Activated B cell treated with CpG ODN at 0.5 μM for 24 hours (primary cell): Measurements from ENCODE around the gene ANKRD62. TPM values are rescaled to one million over a fixed set of nuclear protein-coding genes. Genes with fewer than 3 reads are reported as not detected.

Experiments used
- ATAC-seq: fragments of 200-7000 bp; cut with Tn5 transposase; one replicate; pipeline ENCODE4 v1.10.0; 2021; ENCODE audit warnings: low read depth, mild to moderate bottlenecking, moderate library complexity
- CTCF ChIA-PET: fragments of 350-600 bp; sonication (Branson Sonifier 250); formaldehyde crosslinking; loops from one replicate; lab custom pipeline; 2021; ENCODE audit warnings: antibody characterized with exemption; lab: Charles Lee
- POLR2A ChIA-PET: fragments of 350-600 bp; sonication (Branson Sonifier 250); formaldehyde crosslinking; loops from one replicate; lab custom pipeline; 2021; ENCODE audit warnings: antibody characterized with exemption; lab: Charles Lee
- DNase-seq: peaks from one replicate; pipeline ENCODE4 v3.0.0; 2022
- H3K27ac Mint-ChIP-seq: one replicate; pipeline ENCODE4 v1.8.0; 2020; ENCODE audit warnings: mixed read lengths
- H3K27me3 Mint-ChIP-seq: one replicate; pipeline ENCODE4 v1.8.0; 2021; ENCODE audit warnings: mixed read lengths
- H3K36me3 Mint-ChIP-seq: one replicate; pipeline ENCODE4 v1.8.0; 2021; ENCODE audit warnings: low read depth, mixed read lengths
- H3K4me1 Mint-ChIP-seq: one replicate; pipeline ENCODE4 v1.8.0; 2021; ENCODE audit warnings: mixed read lengths
- H3K4me3 Mint-ChIP-seq: one replicate; pipeline ENCODE4 v1.8.0; 2020; ENCODE audit warnings: mild to moderate bottlenecking, mixed read lengths
- H3K9me3 Mint-ChIP-seq: one replicate; pipeline ENCODE4 v1.8.0; 2020; ENCODE audit warnings: mixed read lengths
- CTCF ChIP-seq: fragments of 200-600 bp; IDR thresholded peaks from one replicate; pipeline ENCODE4 v1.8.0; 2022; ENCODE audit warnings: antibody characterized with exemption, mild to moderate bottlenecking
- intact Hi-C: fragments of 100-400 bp; cut with micrococcal nuclease; formaldehyde crosslinking; loops from one replicate; pipeline ENCODE4 v1.15.1; 2024
- total RNA-seq: library from RNA; stranded (reverse); gene quantifications from 2 replicates; pipeline ENCODE4 v1.2.3, GENCODE V29; 2022

Gene ANKRD62
- total RNA-seq, 1 donor from 2014 or later: not detected

GRCh38 chr18:12059334-12060181, 34.1 kb upstream of the ANKRD62 start:
- H3K4me3 Mint-ChIP-seq: no peak overlapping the region
- H3K4me1 Mint-ChIP-seq: peaks cover 2% of the 10 kb centered on the region
- no peaks in the 10 kb centered on the region for H3K9me3 Mint-ChIP-seq
- no peak for TF ChIP-seq CTCF
- no peaks in the 10 kb centered on the region for H3K36me3 Mint-ChIP-seq
- ChIA-PET CTCF (interaction anchor here (1.2 kb wide), 1 partner anchor 21 kb away, joined by 4 read pairs; no protein-coding TSS in a partner anchor), POLR2A (no interaction called here)
- DNase-seq (no peak), ATAC-seq (no peak)
- no peaks in the 10 kb centered on the region for H3K27me3 Mint-ChIP-seq
- intact Hi-C loops: loop anchor here (10.0 kb wide), 1 partner anchor 1075 kb away; no protein-coding TSS in a partner anchor
- no peak overlapping the region for H3K27ac Mint-ChIP-seq

- ChIA-PET POLR2A (no interaction called here), CTCF (interaction anchor here (1.2 kb wide), 1 partner anchor 21 kb away, joined by 4 read pairs; no protein-coding TSS in a partner anchor)
- Mint-ChIP-seq H3K36me3 (no peaks in the 10 kb centered on the region), H3K4me3 (no peak overlapping the region), H3K27ac (no peak overlapping the region), H3K4me1 (peaks cover 2% of the 10 kb centered on the region), H3K27me3 (no peaks in the 10 kb centered on the region), H3K9me3 (no peaks in the 10 kb centered on the region)
- no peak for TF ChIP-seq CTCF
- ATAC-seq (no peak), DNase-seq (no peak)
- intact Hi-C loops: no loop called here
Measured at GRCh38 chr18:12060182-12060870, 33.3 kb upstream of the ANKRD62 start.

- Mint-ChIP-seq H3K4me1 (peaks cover 2% of the 10 kb centered on the region), H3K27me3 (no peaks in the 10 kb centered on the region), H3K27ac (no peak overlapping the region), H3K9me3 (no peaks in the 10 kb centered on the region), H3K4me3 (no peak overlapping the region), H3K36me3 (no peaks in the 10 kb centered on the region)
- CTCF ChIA-PET: no interaction called here
- ATAC-seq: no peak
- no peak for DNase-seq
- POLR2A ChIA-PET: no interaction called here
- TF ChIP-seq CTCF: no peak
- intact Hi-C loops: no loop called here
Measured at GRCh38 chr18:12061685-12062084, 32.0 kb upstream of the ANKRD62 start.

GRCh38 chr18:12062974-12063373, 30.7 kb upstream of the ANKRD62 start:
- H3K27me3 Mint-ChIP-seq: no peaks in the 10 kb centered on the region
- no peak overlapping the region for H3K27ac Mint-ChIP-seq
- intact Hi-C loops: no loop called here
- no peak for TF ChIP-seq CTCF
- peaks cover 2% of the 10 kb centered on the region for H3K4me1 Mint-ChIP-seq
- H3K4me3 Mint-ChIP-seq: no peak overlapping the region
- no peaks in the 10 kb centered on the region for H3K9me3 Mint-ChIP-seq
- ATAC-seq (no peak), DNase-seq (no peak)
- CTCF ChIA-PET: no interaction called here
- no peaks in the 10 kb centered on the region for H3K36me3 Mint-ChIP-seq
- POLR2A ChIA-PET: no interaction called here

- no peaks in the 10 kb centered on the region for H3K9me3 Mint-ChIP-seq
- TF ChIP-seq CTCF: no peak
- no peak for DNase-seq
- peaks cover 2% of the 10 kb centered on the region for H3K4me1 Mint-ChIP-seq
- ChIA-PET CTCF (no interaction called here), POLR2A (no interaction called here)
- no peak overlapping the region for H3K27ac Mint-ChIP-seq
- intact Hi-C loops: no loop called here
- ATAC-seq: no peak
- peaks cover 2% of the 10 kb centered on the region for H3K27me3 Mint-ChIP-seq
- H3K36me3 Mint-ChIP-seq: no peaks in the 10 kb centered on the region
- no peak overlapping the region for H3K4me3 Mint-ChIP-seq
Measured at GRCh38 chr18:12064086-12064763, 29.4 kb upstream of the ANKRD62 start.
